Hematopoietic multipotent progenitor cell treated with erythropoietin and hydrocortisone succinate and interleukin-3 and kit ligand, for 17 days (in vitro differentiated cells): Measurements from ENCODE around the gene MRPS15.
"Not testable (repeated sequence)": the region's sequence is repeated elsewhere in the genome, so short reads cannot be mapped to it uniquely, and the experiment has no call there.

Experiments
- DNase-seq: peaks from one replicate; pipeline ENCODE4 v3.0.0-alpha.2; 2015; ENCODE audit warnings: low spot score

The MRPS15 gene

GRCh38 chr1:36482724-36483388 is 18.7 kb upstream of the MRPS15 start, which contains the start of gene CSF3R:
CSF3R (minus strand) TSS chr1:36482913; CDS start chr1:36479496, 3,417 bp downstream.
- no peak for DNase-seq

DNA sequence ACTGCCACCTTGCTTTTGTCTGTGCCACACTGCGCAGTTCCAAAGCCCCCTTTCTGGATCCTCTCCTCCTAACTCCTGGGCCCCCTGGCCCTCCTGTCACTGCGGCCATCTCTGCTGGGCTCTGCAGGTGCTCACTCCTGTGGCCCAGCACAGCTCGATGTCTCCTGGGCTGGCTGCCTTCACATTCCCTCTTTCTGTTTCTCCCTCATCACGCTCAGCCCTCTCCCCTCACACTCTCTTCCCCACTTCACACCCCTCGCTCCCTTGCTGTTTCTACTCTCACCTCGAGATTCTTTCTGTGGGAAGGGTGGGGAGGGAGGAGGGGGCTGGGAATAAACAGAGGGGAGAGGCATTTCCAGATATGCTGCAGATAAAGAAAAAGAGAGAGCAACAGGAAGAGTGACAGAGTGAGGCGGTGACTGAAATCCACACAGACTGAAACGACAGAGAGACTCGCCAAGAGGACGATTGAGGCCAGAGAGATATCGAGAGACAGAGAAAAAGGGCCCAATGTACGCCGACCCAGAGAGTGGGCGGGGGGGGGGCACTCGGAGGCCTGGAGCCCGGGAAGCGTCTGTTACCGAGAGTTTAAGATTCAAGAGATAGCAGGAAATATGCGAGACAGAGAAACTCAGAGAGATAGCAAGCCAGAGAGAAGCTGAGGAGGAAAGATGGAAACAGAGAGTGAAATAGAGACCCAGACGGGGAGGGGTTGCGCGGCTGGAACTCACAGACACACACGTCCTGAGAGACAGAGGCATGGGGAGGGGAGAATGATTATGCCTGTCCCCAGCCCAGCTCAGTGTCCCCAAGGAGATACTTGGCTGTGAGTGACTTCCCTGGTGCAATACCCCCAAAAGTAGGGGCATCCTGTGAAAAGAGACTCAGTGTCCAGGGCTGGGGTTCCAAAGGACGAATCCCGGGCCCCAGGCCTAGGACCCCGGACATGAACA is 17.9 kb upstream of the MRPS15 start:
- DNase-seq: no peak

GRCh38 chr1:36481091-36481490 is 16.9 kb upstream of the MRPS15 start:
- no peak for DNase-seq

DNA sequence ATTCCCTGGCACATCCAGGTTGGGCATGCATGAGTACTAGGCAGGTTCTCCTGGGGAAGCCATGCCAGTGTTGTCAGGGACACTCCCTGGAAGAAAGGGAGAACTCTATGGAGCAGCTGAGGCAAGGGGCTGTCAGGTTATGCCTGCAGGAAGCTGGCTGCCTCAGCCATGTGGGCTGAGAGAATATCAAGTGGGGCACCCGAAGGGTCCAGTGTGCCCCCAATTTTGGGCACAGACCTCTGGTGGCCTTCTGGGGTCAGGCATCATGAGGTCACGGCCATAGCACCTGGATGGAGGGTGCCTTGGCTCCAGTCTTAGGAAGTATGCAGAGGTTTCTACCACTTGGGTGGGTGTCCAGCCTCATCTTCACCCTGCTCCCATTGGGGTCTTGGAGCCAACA is 16.0 kb upstream of the MRPS15 start:
- DNase-seq: no peak

DNA sequence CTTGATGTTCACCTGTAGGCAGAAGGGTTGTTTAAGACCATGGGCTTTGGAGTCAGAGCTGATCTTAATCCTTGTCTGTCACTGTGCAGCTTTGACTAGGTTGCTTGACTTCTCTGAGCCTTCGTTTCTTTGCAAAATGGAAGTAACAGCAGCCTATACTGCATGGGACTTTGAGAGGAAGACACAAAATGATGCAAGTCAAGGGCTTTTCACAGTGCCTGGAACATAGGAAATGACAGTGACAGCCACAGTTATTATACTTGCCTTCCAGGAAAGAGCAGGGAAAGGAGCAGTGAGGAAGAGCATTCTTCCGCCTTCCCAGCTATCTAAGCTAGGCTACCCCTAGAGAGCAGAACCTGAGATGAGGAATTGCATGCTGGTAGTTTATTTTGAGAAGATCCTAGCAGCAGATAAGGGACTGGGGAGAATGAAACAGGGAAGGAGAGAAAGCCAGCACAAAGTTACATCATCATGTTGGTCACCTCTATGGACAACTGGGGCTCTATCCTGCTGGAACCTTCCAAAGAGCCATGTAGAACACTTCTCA is 15.4 kb upstream of the MRPS15 start:
- no peak for DNase-seq

GRCh38 chr1:36477615-36478014 is 13.4 kb upstream of the MRPS15 start:
- DNase-seq: not testable (repeated sequence)

DNA sequence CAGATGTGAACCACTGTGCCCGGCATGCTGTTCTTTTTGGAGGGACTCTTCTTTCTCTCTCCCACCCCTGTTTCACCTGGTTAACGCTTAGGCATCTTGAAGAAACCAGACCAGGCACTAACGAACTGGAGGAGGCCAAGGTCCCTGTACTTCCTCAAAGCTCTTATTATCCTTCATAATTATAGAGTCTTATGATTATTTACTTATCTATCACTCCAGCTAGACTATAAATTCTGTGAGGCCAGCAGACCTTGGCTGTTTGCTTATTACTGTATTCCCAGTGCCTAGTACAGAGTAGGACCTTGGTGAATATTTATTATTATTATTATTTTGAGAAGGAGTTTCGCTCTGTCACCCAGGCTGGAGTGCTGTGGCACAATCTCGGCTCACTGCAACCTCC is 12.8 kb upstream of the MRPS15 start:
- no peak for DNase-seq

GRCh38 chr1:36475910-36476604 is 11.9 kb upstream of the MRPS15 start:
- no peak for DNase-seq

DNA sequence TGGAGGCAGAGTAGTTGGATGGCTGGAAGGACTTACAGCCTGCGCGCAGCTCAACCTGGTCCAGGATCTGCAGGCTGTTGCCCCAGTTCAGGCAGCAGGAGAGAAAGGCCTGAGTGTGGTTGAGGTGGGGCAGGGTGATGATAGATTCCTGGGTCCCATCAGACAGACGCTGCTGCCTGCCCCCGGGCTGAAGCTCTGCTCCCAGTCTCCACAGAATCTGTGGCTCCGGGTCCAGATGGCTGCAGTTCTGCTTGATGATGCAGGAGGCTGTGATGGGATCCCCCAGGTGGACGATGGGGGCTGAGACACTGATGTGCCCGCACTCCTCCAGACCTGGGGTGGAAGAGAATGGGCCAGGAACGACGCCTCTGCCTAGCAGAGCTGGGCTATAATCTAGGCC is 11.2 kb upstream of the MRPS15 start:
- no peak for DNase-seq

GRCh38 chr1:36472656-36473055 is 8.5 kb upstream of the MRPS15 start:
- DNase-seq: no peak

DNA sequence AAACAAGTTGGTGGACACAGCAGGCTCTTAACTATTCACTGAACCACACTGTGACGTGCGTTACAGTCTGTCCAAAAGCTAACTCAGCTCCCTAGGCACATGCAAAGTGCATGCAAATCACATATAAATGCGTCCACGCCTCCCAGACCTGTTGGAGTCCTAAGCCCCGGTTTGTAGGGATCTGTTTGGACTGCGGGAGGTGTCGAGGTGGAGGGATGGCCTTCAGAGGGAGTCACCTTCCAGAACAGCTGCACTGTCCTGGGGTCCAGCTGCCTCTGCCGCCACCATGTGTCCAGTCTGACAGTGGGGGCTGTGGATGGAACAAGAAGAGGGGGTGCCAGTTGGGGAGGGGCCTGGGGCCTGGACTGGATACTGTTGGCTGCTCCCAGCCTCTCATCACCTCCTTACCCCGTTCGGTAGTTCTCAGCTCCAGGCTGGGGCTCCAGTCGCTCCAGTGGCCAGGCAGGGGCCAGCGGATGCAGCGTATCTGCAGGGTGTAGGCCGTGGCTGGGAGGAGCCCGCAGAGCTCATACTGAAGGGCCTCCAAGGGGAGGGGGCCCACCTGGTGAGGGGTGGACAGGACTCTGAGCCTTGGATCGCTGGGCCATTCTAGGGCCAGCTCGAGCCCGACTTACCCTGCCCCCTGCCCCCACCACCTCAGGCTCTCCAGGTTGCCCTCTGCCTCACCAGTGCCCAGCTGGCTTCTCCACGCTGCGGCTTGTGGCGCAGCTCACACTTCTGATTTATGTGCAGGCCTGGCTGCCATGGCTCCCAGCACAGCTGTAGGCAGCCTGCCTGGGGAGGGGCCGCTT is 7.9 kb upstream of the MRPS15 start:
- DNase-seq: no peak

- DNase-seq: no peak
Observed at GRCh38 chr1:36469163-36469562, 5.0 kb upstream of the MRPS15 start.

- no peak for DNase-seq
Observed at GRCh38 chr1:36467700-36468455, 3.7 kb upstream of the MRPS15 start.

DNA sequence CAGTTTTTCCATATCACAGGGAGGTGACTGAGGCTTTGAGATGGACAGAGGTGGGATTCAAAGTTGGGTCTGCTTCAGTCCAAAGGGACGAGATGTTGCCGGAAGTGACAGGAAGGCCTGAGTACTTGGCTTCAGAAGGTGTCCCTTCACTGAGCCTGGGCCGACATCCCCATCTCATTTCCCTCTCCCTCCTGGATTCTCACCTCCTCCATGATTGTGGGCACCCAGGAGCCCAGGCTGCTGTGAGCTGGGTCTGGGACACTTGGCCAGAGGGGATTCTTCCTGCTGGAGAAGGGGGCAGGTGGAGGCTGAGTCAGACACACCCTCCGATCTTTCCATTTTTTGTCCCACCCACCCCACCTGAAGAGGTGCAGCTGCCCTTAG is 2.8 kb upstream of the MRPS15 start:
- no peak for DNase-seq

DNA sequence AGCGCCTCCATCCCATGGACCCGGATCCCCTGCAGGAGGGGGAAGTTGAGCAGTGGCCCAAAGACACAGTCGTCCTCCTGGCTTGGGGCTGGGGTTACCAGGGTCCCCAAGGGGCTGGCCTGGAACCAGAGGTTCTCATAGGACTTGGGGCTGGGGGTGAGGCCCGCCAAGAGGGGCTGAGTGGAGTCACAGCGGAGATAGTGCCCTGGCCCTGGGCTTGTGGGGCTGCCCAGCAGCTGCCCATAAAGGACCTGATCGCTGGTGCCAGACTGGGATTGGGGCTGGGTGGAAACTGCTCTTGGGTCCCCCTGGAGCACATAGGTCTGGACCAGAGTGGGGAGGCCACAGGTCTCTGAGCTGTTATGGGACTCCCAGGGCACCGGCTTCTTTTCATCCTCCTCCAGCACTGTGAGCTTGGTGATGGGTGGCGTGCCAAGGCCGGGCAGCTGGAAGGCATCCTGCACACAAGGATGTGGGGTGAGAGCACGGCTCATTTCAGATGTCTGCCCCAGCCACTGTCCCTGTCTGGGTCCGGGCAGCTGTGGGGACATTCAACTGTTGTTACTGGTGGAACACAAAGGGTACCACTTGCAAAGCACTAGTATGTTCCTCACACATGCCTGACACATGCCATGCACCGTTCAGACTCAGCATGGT is 2.3 kb upstream of the MRPS15 start:
- no peak for DNase-seq

DNA sequence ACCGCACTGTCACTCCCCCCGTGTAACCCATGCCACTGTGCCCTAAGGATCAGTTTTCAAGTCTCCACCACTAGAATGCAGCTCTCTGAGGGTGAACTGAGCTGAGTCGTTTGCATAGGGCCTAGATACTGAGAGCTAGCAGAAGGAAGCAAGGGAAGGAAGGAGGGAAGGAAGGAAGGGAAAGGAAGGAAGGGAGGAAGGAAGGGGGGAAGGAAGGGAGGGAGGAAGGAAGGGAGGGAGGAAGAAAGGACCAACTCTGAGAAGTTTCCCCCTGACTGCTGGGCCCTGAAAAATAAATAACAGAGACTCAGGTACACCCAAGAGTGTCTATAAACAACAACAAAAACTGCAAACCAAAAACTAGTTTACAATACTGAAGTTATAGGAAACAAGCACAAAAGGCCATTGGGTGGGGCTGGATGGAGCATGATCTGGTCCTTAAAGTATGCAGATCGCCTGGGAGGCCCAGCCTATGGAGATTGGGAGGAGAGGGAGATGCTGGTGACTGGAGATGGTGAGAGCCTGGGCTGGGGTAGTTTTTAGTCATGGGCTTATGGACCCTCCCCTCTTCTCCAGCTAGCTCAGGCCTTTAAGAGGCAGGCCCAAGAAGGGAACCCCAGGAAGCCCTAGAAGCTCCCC is 1.7 kb upstream of the MRPS15 start:
- DNase-seq: no peak

DNA sequence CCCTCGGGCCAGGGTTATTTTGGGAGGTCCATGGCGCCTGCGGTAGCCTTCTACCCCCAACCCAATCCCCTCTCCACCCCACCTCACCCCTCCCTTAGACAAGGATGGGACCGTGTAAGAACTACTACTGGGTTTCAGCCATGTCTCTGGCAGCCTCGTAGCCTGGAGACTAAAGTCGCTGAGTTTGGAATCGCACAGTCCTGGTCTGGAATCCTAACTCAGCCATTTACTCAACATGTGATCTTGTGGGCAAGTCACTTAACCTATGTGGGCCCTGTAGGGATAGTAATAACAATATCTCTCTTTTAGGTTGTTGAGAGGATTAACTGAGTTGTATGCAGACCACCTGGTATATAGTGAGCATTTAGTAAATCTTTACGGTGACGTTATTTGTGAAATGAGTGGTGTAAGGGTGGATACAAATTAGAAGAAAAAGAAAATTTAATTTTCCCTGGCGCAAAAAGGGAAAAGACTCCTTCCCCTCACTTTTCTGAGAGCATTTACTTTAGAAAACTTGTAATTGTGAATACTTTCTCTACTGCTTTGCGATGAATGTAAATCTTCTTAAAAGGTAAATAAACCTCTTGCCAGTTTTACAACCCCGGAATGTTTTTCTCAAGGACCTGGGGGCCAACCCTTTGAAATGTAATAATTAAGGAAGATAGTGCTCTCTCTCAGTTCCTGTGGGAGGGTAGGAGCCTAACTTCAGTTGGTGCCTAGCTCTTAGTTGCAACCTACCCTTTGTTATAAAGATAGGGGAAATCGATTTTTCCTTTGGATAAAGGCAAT is 615 bp upstream of the MRPS15 start:
- DNase-seq: no peak

DNA sequence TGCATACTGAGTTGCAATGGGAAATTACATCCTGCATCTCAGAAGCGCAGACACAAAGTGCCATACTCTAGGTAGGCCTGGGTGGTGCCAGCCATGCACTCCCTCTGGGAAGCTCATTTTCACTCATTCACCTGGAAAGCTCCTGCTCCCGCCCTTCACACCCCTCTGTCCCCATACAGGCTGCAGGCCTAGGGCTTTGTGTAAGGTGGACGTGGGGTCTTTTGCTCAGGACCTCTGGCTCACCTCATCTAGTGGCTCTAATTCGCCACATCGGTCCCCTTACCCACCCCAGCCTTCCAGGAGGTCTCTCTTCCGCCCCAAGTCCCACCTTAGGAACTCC is 751 bp downstream of the MRPS15 start:
- DNase-seq: no peak

GRCh38 chr1:36458910-36459309 is 5.3 kb downstream of the MRPS15 start:
- no peak for DNase-seq
